Parathyroid adenoma (tissue), 2 donors: Measurements from ENCODE around the gene AMIGO3.

ENCODE experiments used
- H2AFZ ChIP-seq: fragments of 300-600 bp; sonication (generic); one replicate; pipeline ENCODE4 v1.7.0; 2017; ENCODE audit warnings: antibody characterized with exemption, mild to moderate bottlenecking
- H3K27ac ChIP-seq: fragments of 300-600 bp; sonication (generic); one replicate; pipeline ENCODE4 v1.7.0; 2017
- H3K27me3 ChIP-seq: fragments of 300-600 bp; sonication (generic); one replicate; pipeline ENCODE4 v1.7.0; 2017; ENCODE audit warnings: low read length; ENCODE audit not compliant: control insufficient read depth, insufficient read depth
- H3K36me3 ChIP-seq: fragments of 300-600 bp; sonication (generic); one replicate; pipeline ENCODE4 v1.7.0; 2017; ENCODE audit warnings: low read length; ENCODE audit not compliant: control insufficient read depth, insufficient read depth
- H3K4me1 ChIP-seq: fragments of 300-600 bp; sonication (generic); one replicate; pipeline ENCODE4 v1.7.0; 2017; ENCODE audit warnings: control low read depth
- H3K4me2 ChIP-seq: fragments of 300-600 bp; sonication (generic); one replicate; pipeline ENCODE4 v1.7.0; 2017; ENCODE audit warnings: low read length
- H3K4me3 ChIP-seq: fragments of 300-600 bp; sonication (generic); one replicate; pipeline ENCODE4 v1.7.0; 2017; ENCODE audit warnings: low read depth, low read length
- H3K79me2 ChIP-seq: fragments of 300-600 bp; sonication (generic); one replicate; pipeline ENCODE4 v1.7.0; 2017; ENCODE audit warnings: control low read depth
- H3K9ac ChIP-seq: fragments of 300-600 bp; sonication (generic); one replicate; pipeline ENCODE4 v1.7.0; 2017; ENCODE audit warnings: mild to moderate bottlenecking
- H3K9me3 ChIP-seq: fragments of 300-600 bp; sonication (generic); one replicate; pipeline ENCODE4 v1.7.0; 2017; ENCODE audit warnings: low read length; ENCODE audit not compliant: control insufficient read depth
- TF ChIP-seq, protein P1 (sequence below): fragments of 300-600 bp; sonication (generic); IDR thresholded peaks from one replicate; pipeline ENCODE4 v1.7.0; 2017; ENCODE audit warnings: antibody characterized with exemption, mild to moderate bottlenecking
- donor health status: primary hyperparathyroidism.

Gene AMIGO3

DNA sequence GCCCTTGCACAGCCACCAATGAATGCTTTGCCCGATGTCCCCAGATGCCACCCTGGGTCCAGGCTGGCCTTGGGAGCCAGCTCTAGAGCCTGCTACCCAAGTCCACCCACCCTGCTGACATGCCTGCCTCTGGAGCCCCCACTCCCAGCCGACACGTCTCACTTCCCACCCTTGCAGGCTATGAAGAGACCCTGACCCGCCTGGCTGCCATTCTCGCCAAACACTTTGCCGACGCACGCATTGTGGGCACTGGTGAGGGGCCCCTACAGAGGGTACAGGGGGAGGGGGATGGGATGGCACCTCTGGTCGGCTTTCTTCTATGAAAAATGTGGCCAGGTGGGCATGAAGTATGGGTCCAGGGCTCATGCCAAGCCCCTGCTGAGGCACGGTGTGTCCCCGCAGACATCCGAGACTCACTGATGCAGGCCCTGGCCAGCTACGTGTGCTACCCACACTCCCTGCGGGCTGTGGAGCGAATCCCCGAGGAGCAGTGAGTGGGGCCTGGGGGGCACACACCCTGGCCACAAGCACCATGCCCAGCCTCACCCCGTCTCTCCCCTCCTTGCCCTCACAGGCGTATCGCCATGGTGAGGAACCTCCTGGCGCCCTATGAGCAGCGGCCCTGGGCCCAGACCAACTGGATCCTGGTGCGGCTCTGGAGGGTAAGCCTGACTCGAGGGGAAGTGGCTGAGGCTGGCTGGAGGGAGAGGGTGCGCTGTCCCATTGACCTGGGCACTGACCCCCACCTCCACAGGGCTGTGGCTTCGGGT, 6.0 kb downstream of the AMIGO3 start:
- Histone ChIP-seq H3K36me3 (no peaks in the 10 kb centered on the region), H2AFZ (no peak overlapping the region), H3K4me3 (no peak overlapping the region), H3K9ac (no peak overlapping the region), H3K4me1 (peaks cover 13% of the 10 kb centered on the region), H3K27ac (peak overlapping the region; percentile 82), H3K27me3 (no peaks in the 10 kb centered on the region), H3K9me3 (no peaks in the 10 kb centered on the region), H3K79me2 (no peaks in the 10 kb centered on the region), H3K4me2 (no peak overlapping the region)
- TF ChIP-seq, protein P1, sequence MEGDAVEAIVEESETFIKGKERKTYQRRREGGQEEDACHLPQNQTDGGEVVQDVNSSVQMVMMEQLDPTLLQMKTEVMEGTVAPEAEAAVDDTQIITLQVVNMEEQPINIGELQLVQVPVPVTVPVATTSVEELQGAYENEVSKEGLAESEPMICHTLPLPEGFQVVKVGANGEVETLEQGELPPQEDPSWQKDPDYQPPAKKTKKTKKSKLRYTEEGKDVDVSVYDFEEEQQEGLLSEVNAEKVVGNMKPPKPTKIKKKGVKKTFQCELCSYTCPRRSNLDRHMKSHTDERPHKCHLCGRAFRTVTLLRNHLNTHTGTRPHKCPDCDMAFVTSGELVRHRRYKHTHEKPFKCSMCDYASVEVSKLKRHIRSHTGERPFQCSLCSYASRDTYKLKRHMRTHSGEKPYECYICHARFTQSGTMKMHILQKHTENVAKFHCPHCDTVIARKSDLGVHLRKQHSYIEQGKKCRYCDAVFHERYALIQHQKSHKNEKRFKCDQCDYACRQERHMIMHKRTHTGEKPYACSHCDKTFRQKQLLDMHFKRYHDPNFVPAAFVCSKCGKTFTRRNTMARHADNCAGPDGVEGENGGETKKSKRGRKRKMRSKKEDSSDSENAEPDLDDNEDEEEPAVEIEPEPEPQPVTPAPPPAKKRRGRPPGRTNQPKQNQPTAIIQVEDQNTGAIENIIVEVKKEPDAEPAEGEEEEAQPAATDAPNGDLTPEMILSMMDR, result no peak

GRCh38 chr3:49712631-49713317, 6.7 kb downstream of the AMIGO3 start:
- TF ChIP-seq, protein P1, result no peak
- H3K27me3 ChIP-seq, result no peaks in the 10 kb centered on the region
- H2AFZ ChIP-seq, result no peak overlapping the region
- no peaks in the 10 kb centered on the region for H3K9me3 ChIP-seq
- no peaks in the 10 kb centered on the region for H3K36me3 ChIP-seq
- no peak overlapping the region for H3K4me2 ChIP-seq
- H3K9ac ChIP-seq, result no peak overlapping the region
- H3K4me3 ChIP-seq, result no peak overlapping the region
- H3K79me2 ChIP-seq, result no peaks in the 10 kb centered on the region
- H3K27ac ChIP-seq, result no peak overlapping the region
- H3K4me1 ChIP-seq, result peaks cover 13% of the 10 kb centered on the region

GRCh38 chr3:49712166-49712565, 7.3 kb downstream of the AMIGO3 start:
- Histone ChIP-seq H3K4me2 (no peak overlapping the region), H3K4me3 (no peak overlapping the region), H3K79me2 (no peaks in the 10 kb centered on the region), H2AFZ (no peak overlapping the region), H3K27me3 (no peaks in the 10 kb centered on the region), H3K4me1 (peaks cover 13% of the 10 kb centered on the region), H3K36me3 (no peaks in the 10 kb centered on the region), H3K9ac (no peak overlapping the region), H3K9me3 (no peaks in the 10 kb centered on the region), H3K27ac (no peak overlapping the region)
- TF ChIP-seq, protein P1, result no peak

- no peaks in the 10 kb centered on the region for H3K36me3 ChIP-seq
- H3K9ac ChIP-seq, result no peak overlapping the region
- peaks cover 13% of the 10 kb centered on the region for H3K4me1 ChIP-seq
- TF ChIP-seq, protein P1, result no peak
- H3K27ac ChIP-seq, result no peak overlapping the region
- H2AFZ ChIP-seq, result no peak overlapping the region
- no peaks in the 10 kb centered on the region for H3K79me2 ChIP-seq
- H3K27me3 ChIP-seq, result no peaks in the 10 kb centered on the region
- H3K4me3 ChIP-seq, result no peak overlapping the region
- H3K9me3 ChIP-seq, result no peaks in the 10 kb centered on the region
- no peak overlapping the region for H3K4me2 ChIP-seq
Observed at GRCh38 chr3:49711489-49711888, 8.0 kb downstream of the AMIGO3 start.
